HEK293 (cell line): ENCODE results near the gene NTMT1.

Source experiments
- BCL11A ChIP-seq: fragments of 450-650 bp; formaldehyde crosslinking; IDR thresholded peaks from 2 replicates; pipeline ENCODE4 v1.5.1; 2016; ENCODE audit warnings: low read depth, missing biosample characterization, missing genetic modification characterization
- MZF1 ChIP-seq: fragments of 450-650 bp; formaldehyde crosslinking; IDR thresholded peaks from 2 replicates; pipeline ENCODE4 v1.5.1; 2017; ENCODE audit warnings: missing biosample characterization, missing genetic modification characterization, borderline replicate concordance
- OSR2 ChIP-seq: fragments of 450-650 bp; formaldehyde crosslinking; IDR thresholded peaks from 2 replicates; pipeline ENCODE4 v1.5.1; 2016; ENCODE audit warnings: missing biosample characterization, missing genetic modification characterization
- REPIN1 ChIP-seq: fragments of 450-650 bp; formaldehyde crosslinking; IDR thresholded peaks from 2 replicates; pipeline ENCODE4 v1.5.1; 2017; ENCODE audit warnings: missing biosample characterization, missing genetic modification characterization, low read depth
- REST ChIP-seq: fragments of 450-650 bp; formaldehyde crosslinking; IDR thresholded peaks from 2 replicates; pipeline ENCODE4 v1.5.1; 2016; ENCODE audit warnings: missing biosample characterization, missing genetic modification characterization
- ZBTB1 ChIP-seq: fragments of 450-650 bp; formaldehyde crosslinking; IDR thresholded peaks from 2 replicates; pipeline ENCODE4 v1.5.1; 2016; ENCODE audit warnings: missing biosample characterization, missing genetic modification characterization
- ZBTB49 ChIP-seq: fragments of 450-650 bp; formaldehyde crosslinking; IDR thresholded peaks from 2 replicates; pipeline ENCODE4 v1.5.1; 2016; ENCODE audit warnings: missing biosample characterization, missing genetic modification characterization, low read depth
- ZBTB6 ChIP-seq: fragments of 450-650 bp; formaldehyde crosslinking; IDR thresholded peaks from 2 replicates; pipeline ENCODE4 v1.5.1; 2017; ENCODE audit warnings: missing biosample characterization, missing genetic modification characterization
- ZNF138 ChIP-seq: fragments of 450-650 bp; formaldehyde crosslinking; IDR thresholded peaks from 2 replicates; pipeline ENCODE4 v1.5.1; 2016; ENCODE audit warnings: missing biosample characterization, missing genetic modification characterization, borderline replicate concordance
- ZNF146 ChIP-seq: fragments of 450-650 bp; formaldehyde crosslinking; IDR thresholded peaks from 2 replicates; pipeline ENCODE4 v1.5.1; 2016; ENCODE audit warnings: missing biosample characterization, missing genetic modification characterization
- ZNF16 ChIP-seq: fragments of 450-650 bp; formaldehyde crosslinking; IDR thresholded peaks from 2 replicates; pipeline ENCODE4 v1.5.1; 2016; ENCODE audit warnings: low read depth, missing biosample characterization, missing genetic modification characterization
- ZNF175 ChIP-seq: fragments of 450-650 bp; formaldehyde crosslinking; IDR thresholded peaks from 2 replicates; pipeline ENCODE4 v1.5.1; 2016; ENCODE audit warnings: missing biosample characterization, missing genetic modification characterization
- ZNF26 ChIP-seq: fragments of 450-650 bp; formaldehyde crosslinking; IDR thresholded peaks from 2 replicates; pipeline ENCODE4 v1.5.1; 2016; ENCODE audit warnings: missing biosample characterization, missing genetic modification characterization
- ZNF311 ChIP-seq: fragments of 450-650 bp; formaldehyde crosslinking; IDR thresholded peaks from 2 replicates; pipeline ENCODE4 v1.5.1; 2017; ENCODE audit warnings: missing biosample characterization, missing genetic modification characterization, borderline replicate concordance
- ZNF324 ChIP-seq: fragments of 450-650 bp; formaldehyde crosslinking; IDR thresholded peaks from 2 replicates; pipeline ENCODE4 v1.5.1; 2016; ENCODE audit warnings: missing biosample characterization, missing genetic modification characterization
- ZNF350 ChIP-seq: fragments of 450-650 bp; formaldehyde crosslinking; IDR thresholded peaks from 2 replicates; pipeline ENCODE4 v1.5.0; 2017; ENCODE audit warnings: missing biosample characterization, mild to moderate bottlenecking, missing genetic modification characterization
- ZNF391 ChIP-seq: fragments of 450-650 bp; formaldehyde crosslinking; IDR thresholded peaks from 2 replicates; pipeline ENCODE4 v1.5.1; 2016; ENCODE audit warnings: low read depth, missing biosample characterization, missing genetic modification characterization, borderline replicate concordance
- ZNF48 ChIP-seq: fragments of 450-650 bp; formaldehyde crosslinking; IDR thresholded peaks from 2 replicates; pipeline ENCODE4 v1.5.1; 2016; ENCODE audit warnings: missing biosample characterization, missing genetic modification characterization
- ZNF596 ChIP-seq: fragments of 450-650 bp; IDR thresholded peaks from 2 replicates; pipeline ENCODE4 v1.5.0; 2018; ENCODE audit warnings: missing biosample characterization, mild to moderate bottlenecking, missing genetic modification characterization, moderate library complexity
- ZNF600 ChIP-seq: fragments of 450-650 bp; formaldehyde crosslinking; IDR thresholded peaks from 2 replicates; pipeline ENCODE4 v1.5.1; 2016; ENCODE audit warnings: missing biosample characterization, missing genetic modification characterization
- ZNF629 ChIP-seq: fragments of 450-650 bp; formaldehyde crosslinking; IDR thresholded peaks from 2 replicates; pipeline ENCODE4 v1.5.1; 2017; ENCODE audit warnings: missing biosample characterization, missing genetic modification characterization
- ZNF776 ChIP-seq: fragments of 450-650 bp; formaldehyde crosslinking; IDR thresholded peaks from 2 replicates; pipeline ENCODE4 v1.5.0; 2017; ENCODE audit warnings: missing biosample characterization, missing genetic modification characterization, borderline replicate concordance
- ZNF792 ChIP-seq: fragments of 450-650 bp; formaldehyde crosslinking; IDR thresholded peaks from 2 replicates; pipeline ENCODE4 v1.5.1; 2016; ENCODE audit warnings: missing biosample characterization, missing genetic modification characterization
- ZNF830 ChIP-seq: fragments of 450-650 bp; IDR thresholded peaks from 2 replicates; pipeline ENCODE4 v1.5.0; 2018; ENCODE audit warnings: missing biosample characterization, missing genetic modification characterization, low read depth, mild to moderate bottlenecking, moderate library complexity
- ZNF843 ChIP-seq: fragments of 450-650 bp; formaldehyde crosslinking; IDR thresholded peaks from 2 replicates; pipeline ENCODE4 v1.5.1; 2016; ENCODE audit warnings: missing biosample characterization, missing genetic modification characterization
- ZSCAN23 ChIP-seq: fragments of 450-650 bp; formaldehyde crosslinking; IDR thresholded peaks from 2 replicates; pipeline ENCODE4 v1.5.1; 2016; ENCODE audit warnings: missing biosample characterization, missing genetic modification characterization
- ZSCAN5A ChIP-seq: fragments of 450-650 bp; formaldehyde crosslinking; IDR thresholded peaks from 2 replicates; pipeline ENCODE4 v1.5.1; 2016; ENCODE audit warnings: missing biosample characterization, missing genetic modification characterization
- TF ChIP-seq, protein P1 (sequence below): fragments of 450-650 bp; formaldehyde crosslinking; IDR thresholded peaks from 2 replicates; pipeline ENCODE4 v1.5.1; 2016; ENCODE audit warnings: missing biosample characterization, missing genetic modification characterization

Gene NTMT1

DNA sequence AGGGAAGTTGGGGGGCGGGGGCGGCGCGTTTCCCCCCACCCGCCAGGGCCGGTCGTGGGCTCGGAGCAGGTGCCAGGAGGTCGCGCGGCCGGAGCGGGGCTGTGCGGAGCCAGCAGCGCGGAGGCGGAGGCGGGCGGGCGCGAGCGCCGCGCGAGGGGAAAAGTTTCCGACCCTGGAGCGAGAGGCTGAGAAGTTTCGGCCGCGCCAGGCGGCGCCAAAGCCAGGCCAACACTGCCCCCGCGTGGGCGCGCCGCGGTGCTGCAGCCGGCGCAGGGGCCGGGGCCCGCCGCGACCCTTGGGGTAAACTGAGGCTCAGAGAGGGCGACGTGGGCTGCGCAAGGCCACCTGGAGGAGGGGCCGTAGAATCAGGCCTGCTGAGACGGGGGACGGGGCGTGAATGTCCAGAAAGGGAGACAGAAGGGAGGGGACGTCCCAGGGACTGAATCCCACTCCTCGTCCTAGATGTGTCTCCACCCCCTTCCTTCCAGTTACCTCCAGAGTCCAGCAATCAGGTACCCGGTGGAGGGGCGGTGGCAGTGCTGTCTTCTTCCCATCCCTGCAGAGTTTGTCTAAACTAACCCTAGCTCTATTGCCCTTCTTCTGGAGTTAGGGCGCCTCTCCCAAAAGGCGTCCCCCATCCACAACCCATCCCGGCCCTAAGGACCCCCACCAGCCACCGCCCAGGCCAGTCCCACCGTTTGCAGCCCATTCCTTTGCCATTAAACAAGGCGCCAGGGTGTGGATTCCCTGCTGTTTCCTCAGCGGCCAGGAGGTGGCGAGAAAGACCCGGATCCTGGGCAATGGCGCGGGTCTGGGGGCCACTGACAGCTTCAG lies 15.3 kb upstream of the NTMT1 start (continued):
- TF ChIP-seq ZNF175 (no peak), REPIN1 (tag by site-specific recombination) (no peak), ZNF629 (tag by site-specific recombination) (0 out of 2 replicates have a peak, but pooled peaks have one; percentile 21), ZNF48 (tag by site-specific recombination) (no peak), ZBTB49 (tag by site-specific recombination) (no peak), ZNF391 (tag by site-specific recombination) (no peak), ZNF16 (tag by site-specific recombination) (no peak), ZNF596 (tag by site-specific recombination) (peak; percentile 38; the same call in 1 of the 2 replicates), ZNF776 (tag by site-specific recombination) (no peak), OSR2 (tag by site-specific recombination) (no peak), ZNF792 (tag by site-specific recombination) (no peak), ZNF146 (tag by site-specific recombination) (no peak), ZBTB6 (peak; percentile 40), ZNF311 (no peak), ZNF138 (tag by site-specific recombination) (no peak), ZSCAN5A (tag by site-specific recombination) (no peak), ZNF830 (tag by site-specific recombination) (no peak), REST (tag by site-specific recombination) (no peak), BCL11A (tag by site-specific recombination) (no peak), MZF1 (tag by site-specific recombination) (no peak), ZNF600 (tag by site-specific recombination) (no peak), ZSCAN23 (no peak), ZNF324 (no peak; the same call in 1 of the 2 replicates), ZBTB1 (tag by site-specific recombination) (no peak), ZNF26 (tag by site-specific recombination) (no peak), ZNF843 (tag by site-specific recombination) (no peak), ZNF350 (tag by site-specific recombination) (no peak)
- TF ChIP-seq, protein P1, sequence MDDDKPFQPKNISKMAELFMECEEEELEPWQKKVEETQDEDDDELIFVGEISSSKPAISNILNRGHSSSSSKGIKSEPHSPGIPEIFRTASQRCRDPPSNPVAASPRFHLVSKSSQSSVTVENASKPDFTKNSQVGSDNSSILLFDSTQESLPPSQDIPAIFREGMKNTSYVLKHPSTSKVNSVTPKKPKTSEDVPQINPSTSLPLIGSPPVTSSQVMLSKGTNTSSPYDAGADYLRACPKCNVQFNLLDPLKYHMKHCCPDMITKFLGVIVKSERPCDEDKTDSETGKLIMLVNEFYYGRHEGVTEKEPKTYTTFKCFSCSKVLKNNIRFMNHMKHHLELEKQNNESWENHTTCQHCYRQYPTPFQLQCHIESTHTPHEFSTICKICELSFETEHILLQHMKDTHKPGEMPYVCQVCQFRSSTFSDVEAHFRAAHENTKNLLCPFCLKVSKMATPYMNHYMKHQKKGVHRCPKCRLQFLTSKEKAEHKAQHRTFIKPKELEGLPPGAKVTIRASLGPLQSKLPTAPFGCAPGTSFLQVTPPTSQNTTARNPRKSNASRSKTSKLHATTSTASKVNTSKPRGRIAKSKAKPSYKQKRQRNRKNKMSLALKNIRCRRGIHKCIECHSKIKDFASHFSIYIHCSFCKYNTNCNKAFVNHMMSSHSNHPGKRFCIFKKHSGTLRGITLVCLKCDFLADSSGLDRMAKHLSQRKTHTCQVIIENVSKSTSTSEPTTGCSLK (tag by site-specific recombination): no peak
